Neural crest cell (in vitro differentiated cells): ENCODE data around the gene TPRA1. TPM values are rescaled to one million over a fixed set of nuclear protein-coding genes. Genes with fewer than 3 reads are reported as not detected.
A peak's percentile ranks its signal among the peaks of the same experiment; 100 is the strongest.

Experiments used
- DNase-seq: peaks from one replicate; pipeline ENCODE4 v3.0.0; 2021; ENCODE audit warnings: low read depth, mixed read lengths, low spot score
- H3K27ac Mint-ChIP-seq: one replicate; pipeline ENCODE4 v1.8.0; 2021; ENCODE audit warnings: mild to moderate bottlenecking, mixed read lengths; ENCODE audit not compliant: unreplicated experiment
- H3K27me3 Mint-ChIP-seq: 2 replicates; pipeline ENCODE4 v1.8.0; 2021; ENCODE audit warnings: low read depth, mild to moderate bottlenecking, mixed read lengths
- H3K36me3 Mint-ChIP-seq: 2 replicates; pipeline ENCODE4 v1.8.0; 2021; ENCODE audit warnings: low read depth, mild to moderate bottlenecking, mixed read lengths
- H3K4me1 Mint-ChIP-seq: 2 replicates; pipeline ENCODE4 v1.8.0; 2021; ENCODE audit warnings: mixed read lengths
- H3K4me3 Mint-ChIP-seq: one replicate; pipeline ENCODE4 v1.8.0; 2021; ENCODE audit warnings: mild to moderate bottlenecking, mixed read lengths
- H3K9me3 Mint-ChIP-seq: 2 replicates; pipeline ENCODE4 v1.8.0; 2021; ENCODE audit warnings: mixed read lengths
- CTCF ChIP-seq: fragments of 200-600 bp; sonication (generic); conservative IDR thresholded peaks from 2 replicates; pipeline ENCODE4 v1.5.0; 2021; ENCODE audit warnings: antibody characterized with exemption, mild to moderate bottlenecking
- total RNA-seq: library from RNA; stranded (reverse); gene quantifications from 2 replicates; pipeline ENCODE4 v1.2.1, GENCODE V29; 2021

The TPRA1 gene
- total RNA-seq, 1 donor from 2014 or later = 27.2 TPM

DNA sequence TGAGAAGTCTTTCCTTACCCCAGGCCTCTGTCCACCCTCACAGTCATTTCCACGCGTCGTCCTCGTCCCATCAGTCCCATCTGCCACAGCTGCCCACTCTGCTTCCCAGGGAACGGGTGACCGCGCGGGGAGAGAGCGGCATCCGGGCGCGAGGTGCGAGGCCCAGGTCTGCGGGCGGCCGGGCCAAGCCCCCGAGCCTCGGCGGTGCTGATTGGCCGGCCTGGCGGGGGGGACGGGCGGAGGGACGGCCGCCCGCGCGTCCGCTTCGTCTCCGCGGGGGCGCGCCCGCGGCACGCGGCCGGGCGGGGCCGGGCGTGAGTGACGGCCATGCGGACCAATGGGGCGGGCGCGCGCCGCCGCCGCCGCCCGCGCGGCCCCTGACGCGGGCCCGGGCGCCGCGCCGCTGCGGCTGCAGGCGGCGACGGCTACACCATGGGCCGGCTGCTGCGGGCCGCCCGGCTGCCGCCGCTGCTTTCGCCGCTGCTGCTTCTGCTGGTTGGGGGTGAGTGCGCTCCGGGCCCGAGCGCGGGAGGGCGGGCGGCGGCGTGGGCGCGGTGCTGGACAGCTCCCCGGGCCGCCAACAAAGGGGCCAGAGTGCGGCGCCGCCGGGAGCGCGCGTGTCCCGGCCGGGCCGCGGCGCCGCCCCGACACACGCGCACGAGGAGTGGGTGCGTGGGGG lies 38.4 kb upstream of the TPRA1 start, which contains the start of gene PODXL2:
PODXL2 (plus strand) TSS at position 398 of the 679 bp plus-strand sequence; CDS start at position 433, 35 bp downstream.
- peak; percentile 36 for DNase-seq
- Mint-ChIP-seq H3K4me1 (peaks cover 27% of the 10 kb centered on the region), H3K9me3 (no peaks in the 10 kb centered on the region), H3K36me3 (no peaks in the 10 kb centered on the region), H3K4me3 (peak within 1 kb of the TSS; percentile 90), H3K27ac (no peak within 1 kb of the TSS), H3K27me3 (peaks cover 42% of the 10 kb centered on the region)
- no peak for TF ChIP-seq CTCF

- H3K4me1 Mint-ChIP-seq = peaks cover 27% of the 10 kb centered on the region
- peaks cover under 1% of the 10 kb centered on the region for H3K36me3 Mint-ChIP-seq
These were observed 37.9 kb upstream of the TPRA1 start for GRCh38 chr3:127628426-127628787.

DNA sequence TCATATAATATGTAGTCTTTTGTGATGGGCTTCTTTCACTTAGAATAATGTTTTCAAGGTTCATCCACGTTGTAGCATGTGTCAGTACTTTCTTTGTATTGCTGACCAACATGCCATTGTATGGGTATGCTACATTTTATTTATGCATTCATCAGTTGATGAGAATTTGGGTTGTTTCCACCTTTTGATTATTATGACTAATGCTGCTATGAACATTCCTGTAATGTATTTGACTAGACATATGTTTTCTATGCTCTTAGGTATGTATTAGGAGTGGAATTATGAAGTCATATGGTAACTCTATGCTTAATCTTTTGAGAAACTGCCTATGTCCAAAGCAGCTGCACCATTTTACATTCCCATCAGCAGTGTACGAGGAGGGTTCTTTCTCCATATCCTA lies 35.3 kb upstream of the TPRA1 start:
- peaks cover 40% of the 10 kb centered on the region for H3K27me3 Mint-ChIP-seq
- H3K36me3 Mint-ChIP-seq = peaks cover 6% of the 10 kb centered on the region
- DNase-seq = no peak
- no peak overlapping the region for H3K4me3 Mint-ChIP-seq
- no peak for TF ChIP-seq CTCF
- H3K27ac Mint-ChIP-seq = no peak overlapping the region
- peaks cover 15% of the 10 kb centered on the region for H3K4me1 Mint-ChIP-seq
- no peaks in the 10 kb centered on the region for H3K9me3 Mint-ChIP-seq

More at GRCh38 chr3:127628426-127628787, 37.9 kb upstream of the TPRA1 start:
- no peak overlapping the region for H3K27ac Mint-ChIP-seq
- no peak for DNase-seq
- H3K27me3 Mint-ChIP-seq = peaks cover 42% of the 10 kb centered on the region
- H3K9me3 Mint-ChIP-seq = no peaks in the 10 kb centered on the region
- TF ChIP-seq CTCF = no peak
- peak overlapping the region; percentile 83 for H3K4me3 Mint-ChIP-seq

DNA sequence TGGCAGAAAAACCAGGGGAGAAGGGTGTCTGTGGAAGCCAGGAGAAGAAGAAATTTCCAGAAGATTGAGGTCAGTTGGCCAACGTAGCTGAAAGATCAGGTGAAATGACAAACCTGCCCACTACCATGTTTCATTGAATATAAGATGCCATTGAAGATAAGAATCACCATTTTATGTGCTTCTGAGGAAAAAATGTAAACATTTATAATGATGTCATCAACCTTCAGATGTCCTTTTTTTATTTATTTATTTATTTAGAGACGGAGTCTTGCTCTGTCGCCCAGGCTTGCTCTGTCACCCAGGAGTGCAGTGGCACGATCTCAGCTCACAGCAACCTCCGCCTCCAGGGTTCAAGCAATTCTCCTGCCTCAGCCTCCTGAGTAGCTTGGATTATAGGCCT lies 33.5 kb upstream of the TPRA1 start:
- Mint-ChIP-seq H3K4me3 (no peak overlapping the region), H3K4me1 (peaks cover 3% of the 10 kb centered on the region), H3K27me3 (peaks cover 29% of the 10 kb centered on the region), H3K36me3 (peaks cover 11% of the 10 kb centered on the region), H3K27ac (no peak overlapping the region), H3K9me3 (no peaks in the 10 kb centered on the region)
- no peak for TF ChIP-seq CTCF
- no peak for DNase-seq

- H3K9me3 Mint-ChIP-seq = no peaks in the 10 kb centered on the region
- DNase-seq = no peak
- H3K27ac Mint-ChIP-seq = no peak overlapping the region
- no peaks in the 10 kb centered on the region for H3K4me1 Mint-ChIP-seq
- H3K27me3 Mint-ChIP-seq = peaks cover 21% of the 10 kb centered on the region
- H3K4me3 Mint-ChIP-seq = no peak overlapping the region
- peaks cover 22% of the 10 kb centered on the region for H3K36me3 Mint-ChIP-seq
- TF ChIP-seq CTCF = no peak
These were observed 32.4 kb upstream of the TPRA1 start for GRCh38 chr3:127622772-127623576.
